ENCODE measurements around the gene SCN10A.

Gene SCN10A

DNA sequence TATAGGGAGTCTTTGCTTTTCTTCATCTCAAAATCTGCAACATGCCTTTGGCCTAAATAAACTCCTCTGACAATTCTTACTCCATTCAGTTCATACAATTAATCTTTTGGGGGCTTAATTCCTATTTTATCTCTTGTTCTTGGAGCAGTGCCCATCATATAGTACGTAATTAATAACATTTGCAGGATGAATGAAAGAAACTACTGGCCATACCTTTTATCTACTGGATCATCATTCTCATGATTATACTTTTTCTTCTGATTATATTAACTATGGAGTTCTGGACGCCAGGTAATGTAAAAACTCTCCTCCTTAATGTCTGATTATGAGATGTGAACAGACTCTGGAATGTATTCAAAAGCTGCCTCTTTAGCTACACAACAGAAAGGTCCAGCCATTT lies 120.0 kb downstream of the SCN10A start:
- Histone ChIP-seq H3K4me3 (ENCODE audit: low read depth in 1 of 2, low read length in 1 of 2) (no peak overlapping the region), H3K4me1 (ENCODE audit: control insufficient read depth in 1 of 2, insufficient read depth in 1 of 2, low read depth in 1 of 2, low read length in 1 of 2) (no peaks in the 10 kb centered on the region), H3K27ac (no peak overlapping the region), H3K36me3 (no peaks in the 10 kb centered on the region), H3K9me3 (no peaks in the 10 kb centered on the region), H3K27me3 (no peaks in the 10 kb centered on the region)
- no peak for TF ChIP-seq CTCF (IDR thresholded peaks at IDR 0.05)

DNA sequence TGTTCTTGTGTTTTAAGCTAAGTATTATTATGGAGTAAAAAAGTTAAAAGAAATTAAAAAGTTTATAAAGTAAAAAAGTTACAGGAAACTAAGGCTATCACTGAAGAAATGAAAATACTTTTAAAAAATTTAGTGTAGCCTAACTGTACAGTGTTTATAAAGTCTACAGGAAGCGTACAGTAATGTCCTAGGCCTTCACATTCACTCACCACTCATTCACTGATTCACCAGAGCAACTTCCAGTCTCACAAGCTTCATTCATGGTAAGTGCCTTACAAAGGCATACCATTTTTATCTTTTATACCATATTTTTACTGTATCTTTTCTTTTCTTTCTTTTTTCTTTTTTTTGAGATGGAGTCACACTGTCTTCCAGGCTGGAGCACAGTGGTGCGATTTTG lies 125.8 kb downstream of the SCN10A start:
- Histone ChIP-seq H3K27me3 (no peaks in the 10 kb centered on the region), H3K9me3 (no peaks in the 10 kb centered on the region), H3K36me3 (no peaks in the 10 kb centered on the region), H3K4me1 (ENCODE audit: control insufficient read depth in 1 of 2, insufficient read depth in 1 of 2, low read depth in 1 of 2, low read length in 1 of 2) (peaks cover 11 to 13% of the 10 kb centered on the region in 2 experiments), H3K27ac (no peak overlapping the region), H3K4me3 (ENCODE audit: low read depth in 1 of 2, low read length in 1 of 2) (no peak overlapping the region)
- TF ChIP-seq CTCF (IDR thresholded peaks at IDR 0.05) = no peak

DNA sequence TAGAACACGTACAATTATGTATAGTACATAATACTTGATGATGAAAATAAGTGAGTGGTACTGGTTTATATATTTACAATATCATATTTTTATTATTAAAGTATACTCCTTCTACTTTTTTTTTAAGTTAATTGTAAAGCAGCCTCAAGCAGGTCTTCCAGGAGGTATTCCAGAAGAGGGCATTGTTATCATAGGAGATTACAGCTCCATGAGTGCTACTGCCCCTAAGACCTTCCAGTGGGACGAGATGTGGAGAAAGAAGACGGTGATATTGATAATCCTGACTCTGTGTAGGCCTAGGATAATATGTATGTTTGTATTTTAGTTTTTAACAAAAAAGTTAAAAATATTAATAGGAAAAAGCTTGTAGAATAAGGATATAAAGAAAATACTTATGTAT lies 126.2 kb downstream of the SCN10A start:
- Histone ChIP-seq H3K27ac (no peak overlapping the region), H3K4me3 (ENCODE audit: low read depth in 1 of 2, low read length in 1 of 2) (no peak overlapping the region), H3K36me3 (no peaks in the 10 kb centered on the region), H3K4me1 (ENCODE audit: control insufficient read depth in 1 of 2, insufficient read depth in 1 of 2, low read depth in 1 of 2, low read length in 1 of 2) (peaks cover 11 to 13% of the 10 kb centered on the region in 2 experiments), H3K27me3 (no peaks in the 10 kb centered on the region), H3K9me3 (no peaks in the 10 kb centered on the region)
- no peak for TF ChIP-seq CTCF (IDR thresholded peaks at IDR 0.05)

- no peak for TF ChIP-seq CTCF (IDR thresholded peaks at IDR 0.05)
Measured at GRCh38 chr3:38689346-38689745, 126.7 kb downstream of the SCN10A start.

GRCh38 chr3:38687321-38687720 lies 128.7 kb downstream of the SCN10A start:
- Histone ChIP-seq H3K4me3 (ENCODE audit: low read depth in 1 of 2, low read length in 1 of 2) (no peak overlapping the region), H3K36me3 (no peaks in the 10 kb centered on the region), H3K4me1 (ENCODE audit: control insufficient read depth in 1 of 2, insufficient read depth in 1 of 2, low read depth in 1 of 2, low read length in 1 of 2) (peaks cover 24% of the 10 kb centered on the region in 2 experiments), H3K27ac (no peak overlapping the region), H3K9me3 (no peaks in the 10 kb centered on the region), H3K27me3 (no peaks in the 10 kb centered on the region)
- no peak for TF ChIP-seq CTCF (IDR thresholded peaks at IDR 0.05)

More at GRCh38 chr3:38689346-38689745, 126.7 kb downstream of the SCN10A start:
- H3K27ac ChIP-seq = no peak overlapping the region
- H3K36me3 ChIP-seq = no peaks in the 10 kb centered on the region
- no peak overlapping the region for H3K4me3 ChIP-seq (ENCODE audit: low read depth in 1 of 2, low read length in 1 of 2)
- no peaks in the 10 kb centered on the region for H3K27me3 ChIP-seq
- no peaks in the 10 kb centered on the region for H3K9me3 ChIP-seq
- peaks cover 13 to 16% of the 10 kb centered on the region in 2 experiments for H3K4me1 ChIP-seq (ENCODE audit: control insufficient read depth in 1 of 2, insufficient read depth in 1 of 2, low read depth in 1 of 2, low read length in 1 of 2)

DNA sequence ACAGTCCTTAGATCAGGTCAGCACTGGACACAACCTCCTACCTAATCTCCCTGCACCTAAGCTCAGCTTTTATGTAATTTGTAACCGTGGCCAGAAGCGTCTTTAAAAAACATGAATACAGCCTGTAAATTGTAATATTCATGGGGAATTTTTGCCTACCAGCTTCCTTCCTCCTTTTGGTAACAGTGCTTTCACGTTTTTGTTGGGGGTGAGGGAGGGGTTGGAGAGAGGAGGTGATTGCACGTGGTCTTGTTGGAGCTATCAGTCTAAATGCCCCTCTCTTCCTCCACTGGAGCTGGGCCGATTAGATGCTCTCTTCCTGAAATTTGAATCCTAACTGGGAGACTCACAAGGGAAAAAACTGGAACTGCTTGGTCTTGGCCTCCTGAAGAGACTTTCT lies 131.5 kb downstream of the SCN10A start:
- Histone ChIP-seq H3K4me1 (ENCODE audit: control insufficient read depth in 1 of 2, insufficient read depth in 1 of 2, low read depth in 1 of 2, low read length in 1 of 2) (peaks cover 38% of the 10 kb centered on the region in 2 experiments), H3K27ac (no peak overlapping the region), H3K36me3 (no peaks in the 10 kb centered on the region), H3K4me3 (ENCODE audit: low read depth in 1 of 2, low read length in 1 of 2) (no peak overlapping the region), H3K9me3 (no peaks in the 10 kb centered on the region), H3K27me3 (no peaks in the 10 kb centered on the region)
- TF ChIP-seq CTCF (IDR thresholded peaks at IDR 0.05) = no peak
